Effector memory CD8-positive, alpha-beta T cell (primary cell): ENCODE results near the gene GGN.
"Not testable (repeated sequence)": the region's sequence is repeated elsewhere in the genome, so short reads cannot be mapped to it uniquely, and the experiment has no call there.

ENCODE experiments used
- ATAC-seq: fragments of 150-1000 bp; cut with Tn5 transposase; replicated peaks from 2 replicates; pipeline ENCODE4 v1.10.0; 2021; ENCODE audit warnings: mild to moderate bottlenecking, moderate library complexity
- DNase-seq, 3 experiments: peaks; one replicate each; pipeline ENCODE4 v3.0.0; 2021
- H3K27ac Mint-ChIP-seq, 2 donors: one replicate each; pipeline ENCODE4 v1.8.0; 2022; ENCODE audit warnings: mild to moderate bottlenecking in 2 of 2, mixed read lengths in 2 of 2, moderate library complexity in 2 of 2
- H3K27me3 Mint-ChIP-seq, 2 donors: one replicate each; pipeline ENCODE4 v1.8.0; 2022; ENCODE audit warnings: mixed read lengths in 2 of 2
- H3K36me3 Mint-ChIP-seq: one replicate; pipeline ENCODE4 v1.8.0; 2022; ENCODE audit warnings: mild to moderate bottlenecking, moderate library complexity, mixed read lengths; ENCODE audit not compliant: insufficient read depth
- H3K4me1 Mint-ChIP-seq, 2 donors: one replicate each; pipeline ENCODE4 v1.8.0; 2022; ENCODE audit warnings: low read depth in 2 of 2, mixed read lengths in 2 of 2
- H3K4me3 Mint-ChIP-seq, 2 donors: one replicate each; pipeline ENCODE4 v1.8.0; 2022; ENCODE audit warnings: mild to moderate bottlenecking in 2 of 2, mixed read lengths in 2 of 2, moderate library complexity in 2 of 2
- H3K9me3 Mint-ChIP-seq, 2 donors: one replicate each; pipeline ENCODE4 v1.8.0; 2022; ENCODE audit warnings: mixed read lengths in 2 of 2
- total RNA-seq, 9 experiments: gene quantifications; one replicate each; lab custom pipeline; 2026; lab: John Stamatoyannopoulos, UW

Gene GGN
- 0 to 0.32 (median 0.06) reads per million in 9 experiments for total RNA-seq

GRCh38 chr19:38387550-38388348 lies at the start of gene GGN:
GGN (minus strand) TSS chr19:38388034; CDS start chr19:38387261, 773 bp downstream.
- Mint-ChIP-seq H3K4me1 (peaks cover 11 to 12% of the 10 kb centered on the region in 2 donors), H3K27ac (peak within 1 kb of the TSS; percentile 69 to 72), H3K36me3 (peaks cover 26% of the 10 kb centered on the region), H3K27me3 (no peaks in the 10 kb centered on the region), H3K4me3 (peak within 1 kb of the TSS; percentile 83 to 85), H3K9me3 (no peaks in the 10 kb centered on the region)
- DNase-seq (peak; percentile 74 to 78 (median 76)), ATAC-seq (peak; percentile 74)

GRCh38 chr19:38437295-38437694 lies 49.5 kb upstream of the GGN start:
- peaks cover 7 to 9% of the 10 kb centered on the region in 2 donors for H3K4me1 Mint-ChIP-seq
- ATAC-seq (no peak), DNase-seq (no peak)
- H3K36me3 Mint-ChIP-seq = no peaks in the 10 kb centered on the region
- no peak overlapping the region for H3K4me3 Mint-ChIP-seq
- H3K27ac Mint-ChIP-seq = no peak overlapping the region
- H3K27me3 Mint-ChIP-seq = peaks cover 26 to 58% of the 10 kb centered on the region in 2 donors
- H3K9me3 Mint-ChIP-seq = no peaks in the 10 kb centered on the region

GRCh38 chr19:38434549-38435051 lies 46.8 kb upstream of the GGN start:
- Mint-ChIP-seq H3K27me3 (peaks cover 21 to 49% of the 10 kb centered on the region in 2 donors), H3K27ac (peak overlapping the region in 1 of 2 donors; percentile 75), H3K9me3 (no peaks in the 10 kb centered on the region), H3K4me3 (peak overlapping the region in 1 of 2 donors; percentile 28), H3K4me1 (peaks cover 8 to 9% of the 10 kb centered on the region in 2 donors), H3K36me3 (no peaks in the 10 kb centered on the region)
- DNase-seq (no peak), ATAC-seq (no peak)

- Mint-ChIP-seq H3K27ac (peak within 1 kb of the TSS in 1 of 2 donors; percentile 75), H3K27me3 (peaks cover 21 to 57% of the 10 kb centered on the region in 2 donors), H3K36me3 (peaks cover 3% of the 10 kb centered on the region), H3K9me3 (no peaks in the 10 kb centered on the region), H3K4me3 (peak within 1 kb of the TSS; percentile 46 to 64), H3K4me1 (peaks cover 9 to 12% of the 10 kb centered on the region in 2 donors)
- ATAC-seq (peak; percentile 69), DNase-seq (no peak)
Observed at GRCh38 chr19:38433268-38433733, 45.5 kb upstream of the GGN start, which contains the start of gene RYR1. RYR1 (plus strand) TSS chr19:38433691; CDS start chr19:38433830, 139 bp downstream.

GRCh38 chr19:38430931-38431330 lies 43.1 kb upstream of the GGN start:
- Mint-ChIP-seq H3K27me3 (peaks cover 23 to 36% of the 10 kb centered on the region in 2 donors), H3K27ac (no peak overlapping the region), H3K4me1 (peaks cover 12 to 16% of the 10 kb centered on the region in 2 donors), H3K9me3 (no peaks in the 10 kb centered on the region), H3K36me3 (peaks cover 3% of the 10 kb centered on the region), H3K4me3 (no peak overlapping the region)
- ATAC-seq (no peak), DNase-seq (no peak)

- no peak overlapping the region for H3K27ac Mint-ChIP-seq
- H3K9me3 Mint-ChIP-seq = no peaks in the 10 kb centered on the region
- H3K36me3 Mint-ChIP-seq = peaks cover 3% of the 10 kb centered on the region
- no peak overlapping the region for H3K4me3 Mint-ChIP-seq
- H3K4me1 Mint-ChIP-seq = peaks cover 12 to 16% of the 10 kb centered on the region in 2 donors
- peaks cover 17 to 31% of the 10 kb centered on the region in 2 donors for H3K27me3 Mint-ChIP-seq
- DNase-seq (no peak), ATAC-seq (no peak)
Observed at GRCh38 chr19:38429811-38430156, 42.0 kb upstream of the GGN start.

- peaks cover 3% of the 10 kb centered on the region for H3K36me3 Mint-ChIP-seq
- peaks cover 17 to 26% of the 10 kb centered on the region in 2 donors for H3K27me3 Mint-ChIP-seq
- no peak for ATAC-seq
- no peaks in the 10 kb centered on the region for H3K9me3 Mint-ChIP-seq
- no peak overlapping the region for H3K27ac Mint-ChIP-seq
- no peak overlapping the region for H3K4me3 Mint-ChIP-seq
- peaks cover 9 to 13% of the 10 kb centered on the region in 2 donors for H3K4me1 Mint-ChIP-seq
- DNase-seq = no peak
Observed at GRCh38 chr19:38429055-38429810, 41.4 kb upstream of the GGN start.

- Mint-ChIP-seq H3K4me3 (peak overlapping the region in 1 of 2 donors; percentile 48), H3K27me3 (peaks cover 11 to 13% of the 10 kb centered on the region in 2 donors)
- peak; percentile 54 for ATAC-seq
- not testable (repeated sequence) for H3K4me1 Mint-ChIP-seq, H3K9me3 Mint-ChIP-seq, DNase-seq, H3K27ac Mint-ChIP-seq, H3K36me3 Mint-ChIP-seq
Observed at GRCh38 chr19:38427035-38427677, 39.3 kb upstream of the GGN start.

GRCh38 chr19:38425810-38426466 lies 38.1 kb upstream of the GGN start, which contains the start of gene RASGRP4:
RASGRP4 (minus strand) TSS chr19:38426219; CDS start chr19:38426091, 128 bp downstream.
- Mint-ChIP-seq H3K36me3 (peaks cover 3% of the 10 kb centered on the region), H3K4me3 (peak within 1 kb of the TSS; percentile 25 to 50), H3K27ac (peak within 1 kb of the TSS; percentile 9 to 63), H3K27me3 (peaks cover 11 to 13% of the 10 kb centered on the region in 2 donors), H3K4me1 (peaks cover 4 to 8% of the 10 kb centered on the region in 2 donors), H3K9me3 (no peaks in the 10 kb centered on the region)
- ATAC-seq = peak; percentile 72
- DNase-seq = peak in 2 of 3 experiments; percentile 15 to 18

- peaks cover 3% of the 10 kb centered on the region for H3K36me3 Mint-ChIP-seq
- H3K4me3 Mint-ChIP-seq = peak overlapping the region in 1 of 2 donors; percentile 50
- DNase-seq (no peak), ATAC-seq (no peak)
- H3K27ac Mint-ChIP-seq = peak overlapping the region in 1 of 2 donors; percentile 63
- H3K9me3 Mint-ChIP-seq = no peaks in the 10 kb centered on the region
- peaks cover 7 to 17% of the 10 kb centered on the region in 2 donors for H3K27me3 Mint-ChIP-seq
- H3K4me1 Mint-ChIP-seq = peaks cover 4 to 8% of the 10 kb centered on the region in 2 donors
Observed at GRCh38 chr19:38425222-38425809, 37.5 kb upstream of the GGN start.

GRCh38 chr19:38424272-38424671 lies 36.4 kb upstream of the GGN start:
- DNase-seq (no peak), ATAC-seq (no peak)
- peaks cover 4% of the 10 kb centered on the region in 2 donors for H3K4me1 Mint-ChIP-seq
- no peaks in the 10 kb centered on the region for H3K9me3 Mint-ChIP-seq
- no peak overlapping the region for H3K27ac Mint-ChIP-seq
- H3K36me3 Mint-ChIP-seq = peaks cover 3% of the 10 kb centered on the region
- peaks cover 13 to 18% of the 10 kb centered on the region in 2 donors for H3K27me3 Mint-ChIP-seq
- no peak overlapping the region for H3K4me3 Mint-ChIP-seq

- Mint-ChIP-seq H3K27me3 (peaks cover 7 to 11% of the 10 kb centered on the region in 2 donors), H3K4me3 (no peak overlapping the region), H3K36me3 (no peaks in the 10 kb centered on the region), H3K27ac (no peak overlapping the region), H3K9me3 (no peaks in the 10 kb centered on the region), H3K4me1 (peaks cover 11% of the 10 kb centered on the region in 2 donors)
- ATAC-seq (no peak), DNase-seq (no peak)
Observed at GRCh38 chr19:38422438-38422837, 34.6 kb upstream of the GGN start.
